Keratinocyte (primary cell): ENCODE results near the gene MLLT10. TPM values are rescaled to one million over a fixed set of nuclear protein-coding genes. Genes with fewer than 3 reads are reported as not detected.

Source experiments
- DNase-seq: peaks from one replicate; pipeline ENCODE4 v3.0.0-alpha.2; 2011; ENCODE audit warnings: low read depth, missing footprints, low spot score
- FAIRE-seq: peaks from 2 replicates; lab custom pipeline; 2011; peaks lifted over from hg19 to GRCh38; lab: Jason Lieb, UNC
- H2AFZ ChIP-seq: 2 replicates; pipeline ENCODE4 v1.6.0; 2012; ENCODE audit warnings: low read length, control low read depth, inconsistent platforms; ENCODE audit not compliant: control insufficient read depth
- H3K27ac ChIP-seq: 2 replicates; pipeline ENCODE4 v1.5.1; 2011; ENCODE audit warnings: low read length; ENCODE audit not compliant: control insufficient read depth, insufficient read depth
- H3K27me3 ChIP-seq: 3 replicates; pipeline ENCODE4 v1.6.0; 2011; ENCODE audit warnings: low read length; ENCODE audit not compliant: control insufficient read depth, insufficient read depth; ENCODE audit errors: extremely low read depth
- H3K36me3 ChIP-seq, 2 experiments: 2 replicates in 1 of 2; 3 replicates in 1 of 2; pipeline ENCODE4 v1.5.1; 2011; ENCODE audit warnings: low read length in 2 of 2, mild to moderate bottlenecking in 1 of 2; ENCODE audit not compliant: control insufficient read depth in 2 of 2, insufficient read depth in 2 of 2; ENCODE audit errors: extremely low read depth in 1 of 2
- H3K4me1 ChIP-seq: 3 replicates; pipeline ENCODE4 v1.5.1; 2011; ENCODE audit warnings: low read length; ENCODE audit not compliant: control insufficient read depth, insufficient read depth; ENCODE audit errors: extremely low read depth
- H3K4me2 ChIP-seq: 3 replicates; pipeline ENCODE4 v1.6.0; 2011; ENCODE audit warnings: low read depth, low read length; ENCODE audit not compliant: control insufficient read depth, insufficient read depth; ENCODE audit errors: extremely low read depth
- H3K4me3 ChIP-seq, 3 experiments: fragments of 200-600 bp in 1 of 3; sonication (generic) in 1 of 3; 2 replicates in 2 of 3; 3 replicates in 1 of 3; pipeline ENCODE4 v1.5.1; 2011 to 2016; ENCODE audit warnings: low read length in 3 of 3, mild to moderate bottlenecking in 3 of 3, control low read depth in 2 of 3, inconsistent platforms in 1 of 3, low read depth in 1 of 3, mixed read lengths in 1 of 3, mixed run types in 1 of 3, moderate library complexity in 1 of 3; ENCODE audit not compliant: control insufficient read depth in 2 of 3, insufficient read depth in 2 of 3; ENCODE audit errors: extremely low read depth in 1 of 3
- H3K79me2 ChIP-seq: 2 replicates; pipeline ENCODE4 v1.6.0; 2012; ENCODE audit warnings: low read length; ENCODE audit not compliant: control insufficient read depth, insufficient read depth
- H3K9ac ChIP-seq: 3 replicates; pipeline ENCODE4 v1.6.0; 2011; ENCODE audit warnings: low read length; ENCODE audit not compliant: control insufficient read depth, insufficient read depth; ENCODE audit errors: extremely low read depth
- H3K9me1 ChIP-seq: 3 replicates; pipeline ENCODE4 v1.6.0; 2011; ENCODE audit warnings: low read length; ENCODE audit not compliant: control insufficient read depth, insufficient read depth; ENCODE audit errors: extremely low read depth
- H3K9me3 ChIP-seq: 2 replicates; pipeline ENCODE4 v1.5.1; 2012; ENCODE audit warnings: low read depth, low read length; ENCODE audit not compliant: control insufficient read depth
- H4K20me1 ChIP-seq: 3 replicates; pipeline ENCODE4 v1.6.0; 2011; ENCODE audit warnings: low read length; ENCODE audit not compliant: control insufficient read depth, insufficient read depth; ENCODE audit errors: extremely low read depth
- CTCF ChIP-seq, 3 experiments: IDR thresholded peaks in 1 of 3; conservative IDR thresholded peaks in 1 of 3; optimal IDR thresholded peaks in 1 of 3; 2 replicates in 2 of 3; 3 replicates in 1 of 3; pipeline versions ENCODE3 to v1.5.1; 2011; ENCODE audit warnings: low read length in 3 of 3, mild to moderate bottlenecking in 3 of 3, moderate library complexity in 2 of 3, control low read depth in 1 of 3, inconsistent platforms in 1 of 3; ENCODE audit not compliant: insufficient read depth in 2 of 3; ENCODE audit errors: extremely low read depth in 1 of 3
- EZH2 ChIP-seq: IDR thresholded peaks from one replicate; pipeline ENCODE4 v1.6.1; 2012; ENCODE audit warnings: inconsistent platforms, mild to moderate bottlenecking, low read length, moderate library complexity
- dilution Hi-C: fragments of 300-500 bp; cut with MboI; formaldehyde crosslinking; loops from one replicate; pipeline ENCODE4 v1.7.0; 2020; ENCODE audit warnings: low sequenced_read_pairs; ENCODE audit not compliant: extremely low pct_ligation_motif_present
- polyA plus RNA-seq, 5 experiments: library from polyadenylated mRNA; depleted of rRNA in 3 of 5; stranded (reverse) in 3 of 5; stranded (forward) in 1 of 5; unstranded in 1 of 5; fragments of >200 nt; gene quantifications; 1 replicate in 1 of 5; 2 replicates in 3 of 5; 3 replicates in 1 of 5; pipeline versions ENCODE4 v1.2.1 to v1.2.3, GENCODE V29; 2011 to 2012; ENCODE audit warnings: missing spikeins in 2 of 5, low read depth in 1 of 5, low replicate concordance in 1 of 5

Gene MLLT10
- polyA plus RNA-seq, 1 donor (not counting 4 experiments of a cell fraction or from before 2014, with no cell fraction given), result 40.2 TPM

GRCh38 chr10:21661087-21661486, 127.1 kb downstream of the MLLT10 start:
- H4K20me1 ChIP-seq, result no peaks in the 10 kb centered on the region
- no peaks in the 10 kb centered on the region for H3K9me3 ChIP-seq
- H3K27me3 ChIP-seq, result no peaks in the 10 kb centered on the region
- H3K9ac ChIP-seq, result no peak overlapping the region
- peaks cover 45% of the 10 kb centered on the region for H3K79me2 ChIP-seq
- dilution Hi-C loops, result no loop called here
- no peaks in the 10 kb centered on the region for H3K4me1 ChIP-seq
- no peak overlapping the region for H3K4me3 ChIP-seq
- H3K27ac ChIP-seq, result no peak overlapping the region
- no peak for TF ChIP-seq EZH2
- no peak for TF ChIP-seq CTCF (optimal IDR thresholded peaks at IDR 0.05 in 1 of 3, IDR thresholded peaks at IDR 0.05 in 1 of 3, conservative IDR thresholded peaks at IDR 0.05 in 1 of 3; ENCODE audit: extremely low read depth in 1 of 3, insufficient read depth in 2 of 3, low read length in 3 of 3)
- DNase-seq (no peak), FAIRE-seq (no peak)
- no peaks in the 10 kb centered on the region for H3K36me3 ChIP-seq
- no peak overlapping the region for H3K4me2 ChIP-seq
- H2AFZ ChIP-seq, result no peak overlapping the region
- H3K9me1 ChIP-seq, result no peaks in the 10 kb centered on the region

GRCh38 chr10:21661935-21662334, 127.9 kb downstream of the MLLT10 start:
- no peaks in the 10 kb centered on the region for H3K9me3 ChIP-seq
- no peaks in the 10 kb centered on the region for H3K4me1 ChIP-seq
- H3K79me2 ChIP-seq, result peaks cover 45% of the 10 kb centered on the region
- H3K36me3 ChIP-seq, result no peaks in the 10 kb centered on the region
- no peak overlapping the region for H3K4me3 ChIP-seq
- no peak for FAIRE-seq
- H3K9ac ChIP-seq, result no peak overlapping the region
- no peak overlapping the region for H2AFZ ChIP-seq
- H4K20me1 ChIP-seq, result no peaks in the 10 kb centered on the region
- dilution Hi-C loops, result no loop called here
- H3K27ac ChIP-seq, result no peak overlapping the region
- no peak for TF ChIP-seq CTCF (optimal IDR thresholded peaks at IDR 0.05 in 1 of 3, IDR thresholded peaks at IDR 0.05 in 1 of 3, conservative IDR thresholded peaks at IDR 0.05 in 1 of 3; ENCODE audit: extremely low read depth in 1 of 3, insufficient read depth in 2 of 3, low read length in 3 of 3)
- TF ChIP-seq EZH2, result no peak
- H3K9me1 ChIP-seq, result no peaks in the 10 kb centered on the region
- no peak for DNase-seq
- H3K27me3 ChIP-seq, result no peaks in the 10 kb centered on the region
- H3K4me2 ChIP-seq, result no peak overlapping the region
